ENCODE measurements around the gene MUC5AC. TPM values are rescaled to one million over a fixed set of nuclear protein-coding genes. Genes with fewer than 3 reads are reported as not detected.
"Not testable (repeated sequence)": the region's sequence is repeated elsewhere in the genome, so short reads cannot be mapped to it uniquely, and the experiment has no call there.

Gene MUC5AC
- total RNA-seq, 1 donor from 2014 or later: under 0.01 TPM

GRCh38 chr11:1156506-1157340 lies 1.0 kb upstream of the MUC5AC start:
- no peaks in the 10 kb centered on the region for H3K9me3 ChIP-seq (ENCODE audit: control insufficient read depth in 3 of 3, low read length in 3 of 3)

GRCh38 chr11:1157341-1157644 lies 460 bp upstream of the MUC5AC start:
- no peaks in the 10 kb centered on the region for H3K9me3 ChIP-seq (ENCODE audit: control insufficient read depth in 3 of 3, low read length in 3 of 3)
- H3K4me1 ChIP-seq (ENCODE audit: control insufficient read depth in 3 of 3, insufficient read depth in 3 of 3, low read length in 3 of 3): peaks cover 0 to 5% (median 0%) of the 10 kb centered on the region in 3 donors
- no peak overlapping the region for H3K9ac ChIP-seq (ENCODE audit: low read depth in 1 of 3, low read length in 3 of 3)
- H3K27me3 ChIP-seq (ENCODE audit: control insufficient read depth in 3 of 3, insufficient read depth in 3 of 3, low read length in 3 of 3): peaks cover 6 to 31% (median 27%) of the 10 kb centered on the region in 3 donors
- no peaks in the 10 kb centered on the region for H3K36me3 ChIP-seq (ENCODE audit: control insufficient read depth in 3 of 3, insufficient read depth in 3 of 3, low read length in 3 of 3)
- H3K27ac ChIP-seq (ENCODE audit: low read depth, low read length): no peak overlapping the region
- no peak overlapping the region for H3K4me3 ChIP-seq (ENCODE audit: low read length in 3 of 3)

More at GRCh38 chr11:1156506-1157340, 1.0 kb upstream of the MUC5AC start:
- Histone ChIP-seq H3K4me3 (ENCODE audit: low read length in 3 of 3) (no peak overlapping the region), H3K36me3 (ENCODE audit: control insufficient read depth in 3 of 3, insufficient read depth in 3 of 3, low read length in 3 of 3) (no peaks in the 10 kb centered on the region), H3K27me3 (ENCODE audit: control insufficient read depth in 3 of 3, insufficient read depth in 3 of 3, low read length in 3 of 3) (peaks cover 2 to 27% (median 26%) of the 10 kb centered on the region in 3 donors), H3K4me1 (ENCODE audit: control insufficient read depth in 3 of 3, insufficient read depth in 3 of 3, low read length in 3 of 3) (peaks cover 0 to 5% (median 0%) of the 10 kb centered on the region in 3 donors), H3K27ac (ENCODE audit: low read depth, low read length) (no peak overlapping the region), H3K9ac (ENCODE audit: low read depth in 1 of 3, low read length in 3 of 3) (no peak overlapping the region)

GRCh38 chr11:1158681-1159487 lies 1.1 kb downstream of the MUC5AC start:
- H3K4me3 ChIP-seq (ENCODE audit: low read length in 3 of 3): no peak overlapping the region
- no peaks in the 10 kb centered on the region for H3K9me3 ChIP-seq (ENCODE audit: control insufficient read depth in 3 of 3, low read length in 3 of 3)
- no peak overlapping the region for H3K9ac ChIP-seq (ENCODE audit: low read depth in 1 of 3, low read length in 3 of 3)
- H3K36me3 ChIP-seq (ENCODE audit: control insufficient read depth in 3 of 3, insufficient read depth in 3 of 3, low read length in 3 of 3): no peaks in the 10 kb centered on the region
- no peak overlapping the region for H3K27ac ChIP-seq (ENCODE audit: low read depth, low read length)
- peaks cover 12 to 38% (median 37%) of the 10 kb centered on the region in 3 donors for H3K27me3 ChIP-seq (ENCODE audit: control insufficient read depth in 3 of 3, insufficient read depth in 3 of 3, low read length in 3 of 3)
- peaks cover 0 to 4% (median 0%) of the 10 kb centered on the region in 3 donors for H3K4me1 ChIP-seq (ENCODE audit: control insufficient read depth in 3 of 3, insufficient read depth in 3 of 3, low read length in 3 of 3)

GRCh38 chr11:1159488-1160220 lies 1.9 kb downstream of the MUC5AC start:
- H3K27ac ChIP-seq (ENCODE audit: low read depth, low read length); H3K4me1 ChIP-seq (ENCODE audit: control insufficient read depth in 3 of 3, insufficient read depth in 3 of 3, low read length in 3 of 3); H3K9me3 ChIP-seq (ENCODE audit: control insufficient read depth in 3 of 3, low read length in 3 of 3); H3K9ac ChIP-seq (ENCODE audit: low read depth in 1 of 3, low read length in 3 of 3); H3K4me3 ChIP-seq (ENCODE audit: low read length in 3 of 3); H3K36me3 ChIP-seq (ENCODE audit: control insufficient read depth in 3 of 3, insufficient read depth in 3 of 3, low read length in 3 of 3): not testable (repeated sequence)
- peaks cover 12 to 44% (median 41%) of the 10 kb centered on the region in 3 donors for H3K27me3 ChIP-seq (ENCODE audit: control insufficient read depth in 3 of 3, insufficient read depth in 3 of 3, low read length in 3 of 3)

GRCh38 chr11:1160231-1161101 lies 2.7 kb downstream of the MUC5AC start:
- no peak overlapping the region for H3K27ac ChIP-seq (ENCODE audit: low read depth, low read length)
- H3K27me3 ChIP-seq (ENCODE audit: control insufficient read depth in 3 of 3, insufficient read depth in 3 of 3, low read length in 3 of 3): peaks cover 12 to 44% (median 43%) of the 10 kb centered on the region in 3 donors
- H3K36me3 ChIP-seq (ENCODE audit: control insufficient read depth in 3 of 3, insufficient read depth in 3 of 3, low read length in 3 of 3): no peaks in the 10 kb centered on the region

GRCh38 chr11:1161410-1162137 lies 3.8 kb downstream of the MUC5AC start:
- no peak overlapping the region for H3K27ac ChIP-seq (ENCODE audit: low read depth, low read length)
- H3K4me3 ChIP-seq (ENCODE audit: low read length in 3 of 3): no peak overlapping the region
- H3K4me1 ChIP-seq (ENCODE audit: control insufficient read depth in 3 of 3, insufficient read depth in 3 of 3, low read length in 3 of 3): no peaks in the 10 kb centered on the region
- H3K27me3 ChIP-seq (ENCODE audit: control insufficient read depth in 3 of 3, insufficient read depth in 3 of 3, low read length in 3 of 3): peaks cover 12 to 46% (median 44%) of the 10 kb centered on the region in 3 donors
- no peak overlapping the region for H3K9ac ChIP-seq (ENCODE audit: low read depth in 1 of 3, low read length in 3 of 3)
- no peaks in the 10 kb centered on the region for H3K36me3 ChIP-seq (ENCODE audit: control insufficient read depth in 3 of 3, insufficient read depth in 3 of 3, low read length in 3 of 3)
- no peaks in the 10 kb centered on the region for H3K9me3 ChIP-seq (ENCODE audit: control insufficient read depth in 3 of 3, low read length in 3 of 3)

More at GRCh38 chr11:1160231-1161101, 2.7 kb downstream of the MUC5AC start:
- Histone ChIP-seq H3K4me1 (ENCODE audit: control insufficient read depth in 3 of 3, insufficient read depth in 3 of 3, low read length in 3 of 3) (no peaks in the 10 kb centered on the region), H3K9ac (ENCODE audit: low read depth in 1 of 3, low read length in 3 of 3) (no peak overlapping the region), H3K4me3 (ENCODE audit: low read length in 3 of 3) (no peak overlapping the region), H3K9me3 (ENCODE audit: control insufficient read depth in 3 of 3, low read length in 3 of 3) (no peaks in the 10 kb centered on the region)

- no peak overlapping the region for H3K27ac ChIP-seq (ENCODE audit: low read depth, low read length)
- no peaks in the 10 kb centered on the region for H3K9me3 ChIP-seq (ENCODE audit: control insufficient read depth in 3 of 3, low read length in 3 of 3)
- no peaks in the 10 kb centered on the region for H3K4me1 ChIP-seq (ENCODE audit: control insufficient read depth in 3 of 3, insufficient read depth in 3 of 3, low read length in 3 of 3)
- no peak overlapping the region for H3K9ac ChIP-seq (ENCODE audit: low read depth in 1 of 3, low read length in 3 of 3)
- no peak overlapping the region for H3K4me3 ChIP-seq (ENCODE audit: low read length in 3 of 3)
- H3K27me3 ChIP-seq (ENCODE audit: control insufficient read depth in 3 of 3, insufficient read depth in 3 of 3, low read length in 3 of 3): peaks cover 12 to 46% (median 42%) of the 10 kb centered on the region in 3 donors
- H3K36me3 ChIP-seq (ENCODE audit: control insufficient read depth in 3 of 3, insufficient read depth in 3 of 3, low read length in 3 of 3): no peaks in the 10 kb centered on the region
Measured at GRCh38 chr11:1162138-1162475, 4.4 kb downstream of the MUC5AC start.

GRCh38 chr11:1162491-1163311 lies 4.9 kb downstream of the MUC5AC start:
- no peak overlapping the region for H3K27ac ChIP-seq (ENCODE audit: low read depth, low read length)
- H3K27me3 ChIP-seq (ENCODE audit: control insufficient read depth in 3 of 3, insufficient read depth in 3 of 3, low read length in 3 of 3): peaks cover 15 to 50% (median 47%) of the 10 kb centered on the region in 3 donors
- H3K36me3 ChIP-seq (ENCODE audit: control insufficient read depth in 3 of 3, insufficient read depth in 3 of 3, low read length in 3 of 3): no peaks in the 10 kb centered on the region
- H3K9ac ChIP-seq (ENCODE audit: low read depth in 1 of 3, low read length in 3 of 3): no peak overlapping the region
- H3K4me1 ChIP-seq (ENCODE audit: control insufficient read depth in 3 of 3, insufficient read depth in 3 of 3, low read length in 3 of 3): no peaks in the 10 kb centered on the region
- H3K4me3 ChIP-seq (ENCODE audit: low read length in 3 of 3): no peak overlapping the region
- no peaks in the 10 kb centered on the region for H3K9me3 ChIP-seq (ENCODE audit: control insufficient read depth in 3 of 3, low read length in 3 of 3)

All from skeletal muscle tissue (tissue), 4 donors.